ACC112 (cell line): ENCODE data around the gene GJA4.

Experiments
- H2AFZ ChIP-seq: fragments of 200-600 bp; sonication (generic); one replicate; pipeline ENCODE4 v1.6.0; 2017; ENCODE audit warnings: antibody characterized with exemption, low read length; ENCODE audit not compliant: unreplicated experiment
- H3K27ac ChIP-seq: fragments of 200-600 bp; sonication (generic); 2 replicates; pipeline ENCODE4 v1.5.1; 2014; ENCODE audit warnings: low read depth, mild to moderate bottlenecking, antibody characterized with exemption, low read length, moderate library complexity
- H3K27me3 ChIP-seq: fragments of 200-600 bp; sonication (generic); 2 replicates; pipeline ENCODE4 v1.6.1; 2014; ENCODE audit warnings: mild to moderate bottlenecking, antibody characterized with exemption, low read length, moderate library complexity, mixed read lengths; ENCODE audit not compliant: insufficient read depth
- H3K36me3 ChIP-seq: fragments of 200-600 bp; sonication (generic); 2 replicates; pipeline ENCODE4 v1.6.1; 2016; ENCODE audit warnings: mild to moderate bottlenecking, antibody characterized with exemption, low read length, moderate library complexity, mixed read lengths; ENCODE audit not compliant: insufficient read depth
- H3K4me1 ChIP-seq: fragments of 200-600 bp; sonication (generic); one replicate; pipeline ENCODE4 v1.6.1; 2016; ENCODE audit warnings: low read length, mixed read lengths; ENCODE audit not compliant: insufficient read depth, unreplicated experiment, control insufficient read depth
- H3K4me3 ChIP-seq: fragments of 200-600 bp; sonication (generic); 2 replicates; pipeline ENCODE4 v1.5.1; 2014; ENCODE audit warnings: mild to moderate bottlenecking, low read depth, low read length
- H3K79me2 ChIP-seq: fragments of 200-600 bp; sonication (generic); one replicate; pipeline ENCODE4 v1.6.0; 2016; ENCODE audit warnings: low read length; ENCODE audit not compliant: control insufficient read depth, unreplicated experiment, insufficient read depth

The GJA4 gene

GRCh38 chr1:34779962-34780361 lies 12.8 kb upstream of the GJA4 start:
- H3K79me2 ChIP-seq, result no peaks in the 10 kb centered on the region
- H3K4me1 ChIP-seq, result peaks cover 15% of the 10 kb centered on the region
- H3K27ac ChIP-seq, result no peak overlapping the region
- no peak overlapping the region for H3K4me3 ChIP-seq
- H2AFZ ChIP-seq, result no peak overlapping the region
- peaks cover 15% of the 10 kb centered on the region; the same call in 1 of the 2 replicates for H3K27me3 ChIP-seq
- H3K36me3 ChIP-seq, result no peaks in the 10 kb centered on the region

- H3K79me2 ChIP-seq, result no peaks in the 10 kb centered on the region
- H3K4me3 ChIP-seq, result no peak overlapping the region
- H3K36me3 ChIP-seq, result no peaks in the 10 kb centered on the region
- H3K27me3 ChIP-seq, result peaks cover 15% of the 10 kb centered on the region; the same call in 1 of the 2 replicates
- no peak overlapping the region for H3K27ac ChIP-seq
- peaks cover 15% of the 10 kb centered on the region for H3K4me1 ChIP-seq
- no peak overlapping the region for H2AFZ ChIP-seq
Observed at GRCh38 chr1:34780528-34780927, 12.3 kb upstream of the GJA4 start.

GRCh38 chr1:34781071-34781843 lies 11.5 kb upstream of the GJA4 start, which contains the start of gene GJB3:
TSS of gene GJB3 (plus strand) at chr1:34781214. CDS start at chr1:34784763, 3,549 bp downstream.
- Histone ChIP-seq H3K27ac (no peak within 1 kb of the TSS), H2AFZ (peak within 1 kb of the TSS; percentile 51), H3K79me2 (no peaks in the 10 kb centered on the region)

GRCh38 chr1:34781844-34782391 lies 10.9 kb upstream of the GJA4 start:
- Histone ChIP-seq H3K27me3 (peaks cover 15% of the 10 kb centered on the region; the same call in 1 of the 2 replicates), H2AFZ (peak overlapping the region; percentile 51), H3K4me1 (peaks cover 15% of the 10 kb centered on the region), H3K27ac (no peak overlapping the region), H3K79me2 (no peaks in the 10 kb centered on the region), H3K4me3 (peak overlapping the region; percentile 67), H3K36me3 (no peaks in the 10 kb centered on the region)

More at GRCh38 chr1:34781071-34781843, 11.5 kb upstream of the GJA4 start, which contains the start of gene GJB3:
- Histone ChIP-seq H3K4me1 (peaks cover 15% of the 10 kb centered on the region), H3K27me3 (peaks cover 15% of the 10 kb centered on the region; the same call in 1 of the 2 replicates), H3K36me3 (no peaks in the 10 kb centered on the region), H3K4me3 (peak within 1 kb of the TSS; percentile 67)

GRCh38 chr1:34784751-34785221 lies 8.0 kb upstream of the GJA4 start:
- Histone ChIP-seq H3K4me3 (no peak overlapping the region), H3K27ac (no peak overlapping the region), H2AFZ (no peak overlapping the region), H3K4me1 (peaks cover 15% of the 10 kb centered on the region), H3K36me3 (no peaks in the 10 kb centered on the region), H3K79me2 (no peaks in the 10 kb centered on the region), H3K27me3 (peaks cover 15% of the 10 kb centered on the region; the same call in 1 of the 2 replicates)

GRCh38 chr1:34785231-34785874 lies 7.4 kb upstream of the GJA4 start:
- H3K27me3 ChIP-seq, result peaks cover 15% of the 10 kb centered on the region; the same call in 1 of the 2 replicates
- H3K4me1 ChIP-seq, result peaks cover 15% of the 10 kb centered on the region
- H3K27ac ChIP-seq, result no peak overlapping the region
- H3K4me3 ChIP-seq, result no peak overlapping the region
- no peak overlapping the region for H2AFZ ChIP-seq
- no peaks in the 10 kb centered on the region for H3K36me3 ChIP-seq
- H3K79me2 ChIP-seq, result no peaks in the 10 kb centered on the region

- Histone ChIP-seq H3K27me3 (peaks cover 13% of the 10 kb centered on the region; the same call in 1 of the 2 replicates), H2AFZ (no peak overlapping the region), H3K36me3 (no peaks in the 10 kb centered on the region), H3K4me3 (no peak overlapping the region), H3K27ac (no peak overlapping the region), H3K79me2 (no peaks in the 10 kb centered on the region), H3K4me1 (peaks cover 13% of the 10 kb centered on the region)
Observed at GRCh38 chr1:34785875-34786470, 6.8 kb upstream of the GJA4 start.

GRCh38 chr1:34786521-34787325 lies 6.1 kb upstream of the GJA4 start:
- H3K4me1 ChIP-seq, result peaks cover 13% of the 10 kb centered on the region
- H3K27ac ChIP-seq, result no peak overlapping the region
- H3K36me3 ChIP-seq, result no peaks in the 10 kb centered on the region
- no peak overlapping the region for H2AFZ ChIP-seq
- no peaks in the 10 kb centered on the region for H3K79me2 ChIP-seq
- peaks cover 9% of the 10 kb centered on the region; the same call in 1 of the 2 replicates for H3K27me3 ChIP-seq
- no peak overlapping the region for H3K4me3 ChIP-seq

- no peak overlapping the region for H3K27ac ChIP-seq
- no peak overlapping the region for H3K4me3 ChIP-seq
- no peak overlapping the region for H2AFZ ChIP-seq
- peaks cover 13% of the 10 kb centered on the region for H3K4me1 ChIP-seq
- peaks cover 11% of the 10 kb centered on the region; the same call in 1 of the 2 replicates for H3K27me3 ChIP-seq
- no peaks in the 10 kb centered on the region for H3K36me3 ChIP-seq
- no peaks in the 10 kb centered on the region for H3K79me2 ChIP-seq
Observed at GRCh38 chr1:34787461-34788420, 5.1 kb upstream of the GJA4 start.
